HepG2 (cell line): ENCODE data around the gene TTLL10.

Source experiments
- CEBPZ ChIP-seq: IDR thresholded peaks from 2 replicates; pipeline ENCODE4 v1.6.1; 2012; ENCODE audit warnings: low read length, improper control_type of control experiment
- CTCF ChIP-seq: sonication (generic); formaldehyde crosslinking; IDR thresholded peaks from 2 replicates; pipeline ENCODE4 v1.5.0; 2020; ENCODE audit warnings: mild to moderate bottlenecking, missing genetic modification reagents, moderate library complexity
- HMG20A ChIP-seq: IDR thresholded peaks from 2 replicates; pipeline ENCODE4 v1.6.1; 2016; ENCODE audit warnings: borderline replicate concordance
- MATR3 ChIP-seq: sonication (generic); formaldehyde crosslinking; IDR thresholded peaks from 2 replicates; pipeline ENCODE4 v1.4.0; 2020; ENCODE audit warnings: missing genetic modification reagents
- RBM22 ChIP-seq: fragments of 200-400 bp; formaldehyde crosslinking; optimal IDR thresholded peaks from 2 replicates; pipeline ENCODE3; 2017; ENCODE audit warnings: mild to moderate bottlenecking, low read length, moderate library complexity
- STAG1 ChIP-seq: sonication (generic); formaldehyde crosslinking; IDR thresholded peaks from 2 replicates; pipeline ENCODE4 v1.4.0; 2020; ENCODE audit warnings: missing genetic modification reagents
- TARDBP ChIP-seq: sonication (generic); formaldehyde crosslinking; IDR thresholded peaks from 2 replicates; pipeline ENCODE4 v1.8.0; 2022; ENCODE audit warnings: mild to moderate bottlenecking, missing genetic modification reagents
- THAP7 ChIP-seq: sonication (generic); formaldehyde crosslinking; IDR thresholded peaks from 2 replicates; pipeline ENCODE4 v1.8.1; 2023; ENCODE audit warnings: mild to moderate bottlenecking, missing genetic modification reagents
- ZFP82 ChIP-seq: sonication (generic); formaldehyde crosslinking; IDR thresholded peaks from 2 replicates; pipeline ENCODE4 v1.5.1; 2020; ENCODE audit warnings: mild to moderate bottlenecking, missing genetic modification reagents, borderline replicate concordance
- ZNF513 ChIP-seq: sonication (generic); formaldehyde crosslinking; conservative IDR thresholded peaks from 2 replicates; pipeline ENCODE4 v1.5.0; 2020; ENCODE audit warnings: missing genetic modification reagents
- ZNF597 ChIP-seq: sonication (generic); formaldehyde crosslinking; IDR thresholded peaks from 2 replicates; pipeline ENCODE4 v1.5.0; 2020; ENCODE audit warnings: missing genetic modification reagents

GRCh38 chr1:1164701-1165451, 8.8 kb upstream of the TTLL10 start:
- TF ChIP-seq MATR3 (CRISPR knock-in tag) (no peak), TARDBP (CRISPR knock-in tag) (no peak), CTCF (CRISPR knock-in tag) (0 out of 2 replicates have a peak, but pooled peaks have one; percentile 7), RBM22 (no peak), STAG1 (CRISPR knock-in tag) (no peak; the same call in 1 of the 2 replicates), THAP7 (CRISPR knock-in tag) (no peak), HMG20A (CRISPR knock-in tag) (no peak), ZFP82 (no peak), CEBPZ (no peak), ZNF597 (no peak), ZNF513 (CRISPR knock-in tag) (no peak)
